IMR-90 (cell line): ENCODE results near the gene PMS1. TPM values are rescaled to one million over a fixed set of nuclear protein-coding genes. Genes with fewer than 3 reads are reported as not detected.
"Not testable (repeated sequence)": the region's sequence is repeated elsewhere in the genome, so short reads cannot be mapped to it uniquely, and the experiment has no call there.

Source experiments
- ATAC-seq: fragments of 200-7000 bp; cut with Tn5 transposase; 2 replicates; pipeline ENCODE4 v1.9.1; 2020; ENCODE audit warnings: low read depth, mild to moderate bottlenecking, moderate library complexity
- BruUV-seq: library from RNA; stranded (reverse); fragments of 400-500 nt; replicated peaks from 2 replicates; lab custom pipeline; 2021; lab: Mats Ljungman, UMichigan
- CTCF ChIA-PET: fragments of 300-600 bp; formaldehyde crosslinking; extraction: SDS; loops from one replicate; lab custom pipeline; 2021; ENCODE audit warnings: antibody characterized with exemption; lab: Yijun Ruan, JAX
- POLR2A ChIA-PET: fragments of 300-600 bp; sonication (Branson Sonifier 250); formaldehyde crosslinking; loops from one replicate; lab custom pipeline; 2022; ENCODE audit warnings: antibody characterized with exemption; ENCODE audit not compliant: unreplicated experiment; lab: Charles Lee
- DNase-seq: peaks from one replicate; pipeline ENCODE4 v3.0.0; 2013
- H2AFZ ChIP-seq: replicated peaks from 2 replicates; pipeline ENCODE3; 2013; ENCODE audit warnings: low read length, mild to moderate bottlenecking; ENCODE audit not compliant: poor library complexity
- H2AK5ac ChIP-seq: 2 replicates; pipeline ENCODE4 v1.6.1; 2013; ENCODE audit warnings: low read depth, low read length, inconsistent platforms
- H2AK9ac ChIP-seq: replicated peaks from 2 replicates; pipeline ENCODE3; 2013; ENCODE audit warnings: mild to moderate bottlenecking, low read depth, low read length, moderate library complexity; ENCODE audit not compliant: poor library complexity
- H2BK120ac ChIP-seq: 2 replicates; pipeline ENCODE4 v1.6.1; 2013; ENCODE audit warnings: low read depth, low read length, inconsistent platforms
- H2BK15ac ChIP-seq: 3 replicates; pipeline ENCODE4 v1.6.1; 2013; ENCODE audit warnings: low read depth, low read length, inconsistent platforms
- H2BK20ac ChIP-seq: 2 replicates; pipeline ENCODE4 v1.6.1; 2013; ENCODE audit warnings: low read depth, mild to moderate bottlenecking, inconsistent platforms, low read length, moderate library complexity
- H2BK5ac ChIP-seq: 2 replicates; pipeline ENCODE4 v1.6.1; 2013; ENCODE audit warnings: mild to moderate bottlenecking, low read depth, low read length, inconsistent platforms; ENCODE audit not compliant: poor library complexity, severe bottlenecking
- H3K14ac ChIP-seq: replicated peaks from 2 replicates; pipeline ENCODE4 v1.6.1; 2013; ENCODE audit warnings: low read depth, low read length, inconsistent platforms
- H3K18ac ChIP-seq: 2 replicates; pipeline ENCODE4 v1.6.1; 2013; ENCODE audit warnings: low read depth, low read length, control low read depth
- H3K23ac ChIP-seq: 2 replicates; pipeline ENCODE4 v1.6.1; 2013; ENCODE audit warnings: low read depth, low read length, inconsistent platforms
- H3K27ac ChIP-seq: 2 replicates; pipeline ENCODE4 v1.5.1; 2013; ENCODE audit warnings: mild to moderate bottlenecking, control low read depth, low read length; ENCODE audit not compliant: insufficient read depth
- H3K27me3 ChIP-seq: 2 replicates; pipeline ENCODE4 v1.6.1; 2013; ENCODE audit warnings: low read length; ENCODE audit not compliant: control insufficient read depth, insufficient read depth
- H3K36me3 ChIP-seq: 2 replicates; pipeline ENCODE4 v1.6.1; 2013; ENCODE audit warnings: low read length, mixed read lengths; ENCODE audit not compliant: control insufficient read depth, insufficient read depth
- H3K4ac ChIP-seq: 2 replicates; pipeline ENCODE4 v1.6.1; 2013; ENCODE audit warnings: low read depth, low read length, inconsistent platforms
- H3K4me1 ChIP-seq: 2 replicates; pipeline ENCODE4 v1.6.1; 2013; ENCODE audit warnings: low read length, mixed read lengths; ENCODE audit not compliant: control insufficient read depth, insufficient read depth
- H3K4me2 ChIP-seq: 2 replicates; pipeline ENCODE4 v1.6.1; 2013; ENCODE audit warnings: low read depth, mild to moderate bottlenecking, control low read depth, low read length, moderate library complexity
- H3K4me3 ChIP-seq: 2 replicates; pipeline ENCODE4 v1.5.1; 2013; ENCODE audit warnings: low read depth, mild to moderate bottlenecking, control low read depth, low read length, moderate library complexity; ENCODE audit not compliant: insufficient read depth
- H3K56ac ChIP-seq: 2 replicates; pipeline ENCODE4 v1.6.1; 2013; ENCODE audit warnings: low read length, inconsistent platforms; ENCODE audit not compliant: insufficient read depth; ENCODE audit errors: extremely low read depth
- H3K79me1 ChIP-seq, 2 experiments: 2 replicates each; pipeline ENCODE4 v1.6.1; 2013; ENCODE audit warnings: low read length in 2 of 2, inconsistent platforms in 1 of 2, low read depth in 1 of 2
- H3K9ac ChIP-seq: 2 replicates; pipeline ENCODE4 v1.6.1; 2013; ENCODE audit warnings: low read depth, low read length, control low read depth
- H3K9me1 ChIP-seq: 2 replicates; pipeline ENCODE4 v1.6.1; 2013; ENCODE audit warnings: low read length, inconsistent platforms; ENCODE audit not compliant: insufficient read depth
- H3K9me3 ChIP-seq: 2 replicates; pipeline ENCODE4 v1.6.1; 2013; ENCODE audit warnings: low read length; ENCODE audit not compliant: control insufficient read depth, insufficient read depth
- H4K20me1 ChIP-seq: 2 replicates; pipeline ENCODE4 v1.6.1; 2013; ENCODE audit warnings: low read length, inconsistent platforms; ENCODE audit not compliant: insufficient read depth
- H4K5ac ChIP-seq: 2 replicates; pipeline ENCODE4 v1.6.1; 2013; ENCODE audit warnings: mild to moderate bottlenecking, low read depth, low read length, control low read depth
- H4K8ac ChIP-seq, 2 experiments: 2 replicates each; pipeline ENCODE4 v1.6.1; 2013; ENCODE audit warnings: low read depth in 2 of 2, low read length in 2 of 2, control low read depth in 1 of 2, inconsistent platforms in 1 of 2
- H4K91ac ChIP-seq: 2 replicates; pipeline ENCODE4 v1.6.1; 2013; ENCODE audit warnings: low read depth, low read length, inconsistent platforms; ENCODE audit not compliant: insufficient read depth
- BHLHE40 ChIP-seq: fragments of 150-350 bp; IDR thresholded peaks from 2 replicates; pipeline ENCODE4 v1.6.1; 2016; ENCODE audit warnings: mild to moderate bottlenecking, low read depth, low read length
- ELK1 ChIP-seq: fragments of 150-350 bp; IDR thresholded peaks from 2 replicates; pipeline ENCODE4 v1.6.1; 2016; ENCODE audit warnings: low read depth, mild to moderate bottlenecking, low read length, moderate library complexity, borderline replicate concordance
- FOS ChIP-seq: fragments of 150-350 bp; IDR thresholded peaks from 2 replicates; pipeline ENCODE4 v1.6.1; 2016; ENCODE audit warnings: low read depth, low read length
- MAFK ChIP-seq: IDR thresholded peaks from 2 replicates; pipeline ENCODE4 v1.6.1; 2012; ENCODE audit warnings: low read depth, low read length, improper control_type of control experiment
- MXI1 ChIP-seq: IDR thresholded peaks from 2 replicates; pipeline ENCODE4 v1.6.1; 2012; ENCODE audit warnings: low read depth, mild to moderate bottlenecking, low read length, moderate library complexity, borderline replicate concordance
- RFX5 ChIP-seq: IDR thresholded peaks from 2 replicates; pipeline ENCODE4 v1.8.0; 2012; ENCODE audit warnings: low read depth, mild to moderate bottlenecking, low read length, moderate library complexity
- SMC3 ChIP-seq: fragments of 150-350 bp; IDR thresholded peaks from 2 replicates; pipeline ENCODE4 v1.6.1; 2016; ENCODE audit warnings: low read depth, mild to moderate bottlenecking, antibody characterized with exemption, low read length, moderate library complexity
- WGBS, 2 experiments: methylation state at CpG; one replicate each; pipeline versions ENCODE4 v1.1.5 to v1.1.7; 2013; ENCODE audit warnings: missing lambda C conversion rate in 2 of 2; ENCODE audit not compliant: insufficient read length in 1 of 2; ENCODE audit errors: extremely low coverage in 2 of 2; 5-methylcytosine and 5-hydroxymethylcytosine counted together
- dilution Hi-C: fragments of 300-500 bp; cut with HindIII; formaldehyde crosslinking; loops from one replicate; pipeline ENCODE4 v1.14.3; 2018; ENCODE audit warnings: low sequenced_read_pairs; ENCODE audit not compliant: unreplicated experiment
- in situ Hi-C: fragments of 300-500 bp; cut with MboI; formaldehyde crosslinking; loops from 3 replicates; pipeline ENCODE4 v1.14.3; 2019; ENCODE audit warnings: low sequenced_read_pairs, inconsistent platforms, mixed read lengths
- intact Hi-C: fragments of 100-400 bp; cut with micrococcal nuclease; formaldehyde crosslinking; loops from 2 replicates; pipeline ENCODE4 v1.10.0; 2022
- polyA plus RNA-seq, 3 experiments: library from polyadenylated mRNA; depleted of rRNA; stranded (reverse); fragments of >200 nt; gene quantifications; 2 replicates each; pipeline ENCODE4 v1.2.3, GENCODE V29; 2012; ENCODE audit warnings: low replicate concordance in 1 of 3
- total RNA-seq: library from RNA; depleted of rRNA; stranded (reverse); fragments of >200 nt; gene quantifications from 2 replicates; pipeline ENCODE4 v1.2.3, GENCODE V29; 2012

The PMS1 gene
- total and polyA plus RNA-seq, 2 of the 4 experiments (the other 2 are of a cell fraction): 8.1 to 10.6 TPM

- Histone ChIP-seq H3K56ac (no peak overlapping the region), H4K5ac (no peak overlapping the region), H3K36me3 (peaks cover 2% of the 10 kb centered on the region; the same call in 1 of the 2 replicates), H2BK20ac (no peak overlapping the region), H3K14ac (no peak overlapping the region), H3K27me3 (no peaks in the 10 kb centered on the region), H3K27ac (no peak overlapping the region), H3K4ac (no peak overlapping the region), H2BK120ac (no peak overlapping the region), H3K9me3 (no peaks in the 10 kb centered on the region), H3K18ac (no peak overlapping the region), H3K4me2 (no peak overlapping the region), H4K20me1 (no peaks in the 10 kb centered on the region), H2AFZ (no peak overlapping the region), H3K4me3 (no peak overlapping the region), H2BK15ac (no peak overlapping the region), H4K8ac (no peak overlapping the region), H2AK5ac (no peak overlapping the region), H3K79me1 (no peaks in the 10 kb centered on the region; a peak in 1 of 4 replicates), H2AK9ac (no peak overlapping the region), H2BK5ac (no peak overlapping the region), H4K91ac (no peak overlapping the region), H3K9me1 (no peaks in the 10 kb centered on the region), H3K9ac (no peak overlapping the region), H3K23ac (no peak overlapping the region), H3K4me1 (no peaks in the 10 kb centered on the region)
- TF ChIP-seq FOS: no peak
- TF ChIP-seq BHLHE40: no peak
- TF ChIP-seq MXI1: no peak
- TF ChIP-seq SMC3: no peak
- peak; percentile 68 for TF ChIP-seq MAFK
- no peak for TF ChIP-seq RFX5
- no peak for TF ChIP-seq ELK1
- WGBS, 2 experiments: 100% methylated on average over 1 of the region's 2 CpGs; no CpG with 5 or more reads in 1 of the 2 experiments
- dilution Hi-C loops: no loop called here
- ChIA-PET CTCF (no interaction called here), POLR2A (no interaction called here)
- no TSS peak for BruUV-seq
- DNase-seq (no peak), ATAC-seq (no peak)
- intact Hi-C loops: no loop called here
- in situ Hi-C loops: no loop called here
These were observed 27.8 kb upstream of the PMS1 start for GRCh38 chr2:189756311-189756952.

GRCh38 chr2:189760154-189760553 lies 24.1 kb upstream of the PMS1 start:
- H4K91ac ChIP-seq, ATAC-seq, H4K8ac ChIP-seq, in situ Hi-C loops, H2BK20ac ChIP-seq, H4K5ac ChIP-seq, H3K23ac ChIP-seq, H3K79me1 ChIP-seq, intact Hi-C loops, dilution Hi-C loops, H2AK9ac ChIP-seq, H2AK5ac ChIP-seq, H3K18ac ChIP-seq, H3K27me3 ChIP-seq, POLR2A ChIA-PET, H3K9me3 ChIP-seq, H2BK15ac ChIP-seq, H3K14ac ChIP-seq, H3K9me1 ChIP-seq, DNase-seq, H2BK120ac ChIP-seq, H3K4me3 ChIP-seq, H3K27ac ChIP-seq, H3K4me2 ChIP-seq, BruUV-seq, H3K36me3 ChIP-seq, H4K20me1 ChIP-seq, H3K56ac ChIP-seq, H2BK5ac ChIP-seq, H3K4me1 ChIP-seq, H2AFZ ChIP-seq, H3K9ac ChIP-seq, CTCF ChIA-PET, H3K4ac ChIP-seq: not testable (repeated sequence)
- no CpG with 5 or more reads among the region's 19 CpGs for WGBS, 2 experiments
